ENCODE measurements around the gene TXNDC11. TPM values are rescaled to one million over a fixed set of nuclear protein-coding genes. Genes with fewer than 3 reads are reported as not detected.

Gene TXNDC11
- total and polyA plus RNA-seq, 2 donors (not counting 3 experiments of a cell fraction or from before 2014, with no cell fraction given), result 42.5 to 66.0 TPM

- no peaks in the 10 kb centered on the region for H3K79me2 ChIP-seq (ENCODE audit: control insufficient read depth, insufficient read depth, low read length)
- no peak for TF ChIP-seq MAX (IDR thresholded peaks at IDR 0.05; ENCODE audit: insufficient read depth, insufficient read length)
- no peak for TF ChIP-seq POLR2AphosphoS5 (IDR thresholded peaks at IDR 0.05; ENCODE audit: insufficient read depth, low read depth, low read length)
- no peak for TF ChIP-seq EZH2 (IDR thresholded peaks at IDR 0.05; ENCODE audit: borderline replicate concordance, low read depth, low read length, severe bottlenecking)
- TF ChIP-seq JUN (IDR thresholded peaks at IDR 0.05; ENCODE audit: borderline replicate concordance, insufficient read depth, insufficient read length, low read depth), result no peak
- TF ChIP-seq MYC (IDR thresholded peaks at IDR 0.05; ENCODE audit: low read depth, low read length), result no peak
- TF ChIP-seq POLR2A (IDR thresholded peaks at IDR 0.05; ENCODE audit: low read depth, low read length), result no peak
- intact Hi-C loops (cut with micrococcal nuclease), result no loop called here
- FAIRE-seq, result no peak
- no peaks in the 10 kb centered on the region for H3K36me3 ChIP-seq (ENCODE audit: control insufficient read depth in 2 of 2, extremely low read depth in 1 of 2, insufficient read depth in 2 of 2, low read length in 2 of 2)
- ChIA-PET POLR2A (no interaction called here), CTCF (interaction anchor here (1.0 to 2.5 kb wide), 4 partner anchors 106 to 241 kb away, joined by 3 to 14 read pairs (median 8); no protein-coding TSS in a partner anchor)
- BruUV-seq (replicated peaks), result no TSS peak
- H3K4me3 ChIP-seq (replicated peaks in 1 of 3; ENCODE audit: insufficient read depth in 1 of 3, low read depth in 1 of 3, low read length in 3 of 3), result no peak overlapping the region
- no peak overlapping the region for H3K9ac ChIP-seq (replicated peaks; ENCODE audit: extremely low read depth, insufficient read depth, low read length)
- no peaks in the 10 kb centered on the region for H4K20me1 ChIP-seq (replicated peaks; ENCODE audit: control insufficient read depth, extremely low read depth, insufficient read depth, low read length)
- dilution Hi-C loops (cut with MboI; ENCODE audit: extremely low pct_ligation_motif_present, low sequenced_read_pairs), result no loop called here
- no peak overlapping the region for H3K27ac ChIP-seq (ENCODE audit: insufficient read depth, low read depth, low read length)
- H3K27me3 ChIP-seq (ENCODE audit: control insufficient read depth in 2 of 2, insufficient read depth in 2 of 2, low read length in 2 of 2), result peaks cover 2% of the 10 kb centered on the region in 2 experiments
- DNase-seq (ENCODE audit: low read depth, low spot score), result no peak
- H2AFZ ChIP-seq (ENCODE audit: low read depth, low read length), result no peak overlapping the region
- H3K9me3 ChIP-seq (replicated peaks; ENCODE audit: control insufficient read depth, insufficient read depth, low read length), result no peaks in the 10 kb centered on the region
- H3K4me1 ChIP-seq (ENCODE audit: control insufficient read depth, extremely low read depth, insufficient read depth, low read length), result peaks cover 3% of the 10 kb centered on the region
- H3K9me1 ChIP-seq (replicated peaks; ENCODE audit: control insufficient read depth, extremely low read depth, insufficient read depth, low read length), result no peaks in the 10 kb centered on the region
- H3K4me2 ChIP-seq (ENCODE audit: insufficient read depth, low read length), result no peak overlapping the region
Measured at GRCh38 chr16:11637320-11637719, 105.3 kb downstream of the TXNDC11 start.

DNA sequence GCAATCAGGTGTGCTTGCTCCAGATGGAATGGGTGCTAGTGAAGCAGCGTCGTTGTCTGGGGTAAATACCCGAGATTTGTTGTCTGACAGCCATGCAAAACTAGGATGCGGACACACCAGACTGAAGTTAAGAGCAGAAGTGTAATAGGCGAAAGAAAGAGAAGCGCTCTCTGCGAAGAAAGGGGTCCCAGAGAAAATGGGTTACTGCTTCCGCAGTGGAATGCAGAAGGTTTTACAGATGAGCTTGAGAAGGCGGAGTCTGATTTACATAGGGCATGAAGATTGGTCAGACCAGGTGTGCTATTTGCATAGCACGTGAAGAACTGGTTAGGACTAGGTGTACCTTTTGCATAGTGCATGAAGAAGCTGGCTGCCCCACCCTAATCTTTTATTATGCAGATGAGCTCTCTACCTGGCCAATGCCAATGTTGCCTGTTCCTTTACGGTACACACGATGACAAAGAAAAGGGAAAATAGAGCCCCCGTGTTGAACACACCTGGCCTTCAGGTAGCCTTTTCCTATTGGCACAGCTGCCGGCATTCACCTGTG lies 106.4 kb downstream of the TXNDC11 start:
- TF ChIP-seq MYC (IDR thresholded peaks at IDR 0.05; ENCODE audit: low read depth, low read length), result no peak
- TF ChIP-seq MAX (IDR thresholded peaks at IDR 0.05; ENCODE audit: insufficient read depth, insufficient read length), result no peak
- no peak for TF ChIP-seq POLR2A (IDR thresholded peaks at IDR 0.05; ENCODE audit: low read depth, low read length)
- TF ChIP-seq POLR2AphosphoS5 (IDR thresholded peaks at IDR 0.05; ENCODE audit: insufficient read depth, low read depth, low read length), result no peak
- TF ChIP-seq GATA2 (IDR thresholded peaks at IDR 0.05; ENCODE audit: insufficient read depth, insufficient read length, low read depth, low read length), result no peak
- TF ChIP-seq CTCF (IDR thresholded peaks at IDR 0.05; ENCODE audit: extremely low read depth in 1 of 2, insufficient read depth in 1 of 2, low read depth in 1 of 2, low read length in 2 of 2), result no peak
- no peak for TF ChIP-seq EZH2 (IDR thresholded peaks at IDR 0.05; ENCODE audit: borderline replicate concordance, low read depth, low read length, severe bottlenecking)
- no peak for TF ChIP-seq JUN (IDR thresholded peaks at IDR 0.05; ENCODE audit: borderline replicate concordance, insufficient read depth, insufficient read length, low read depth)
- TF ChIP-seq FOS (IDR thresholded peaks at IDR 0.05; ENCODE audit: borderline replicate concordance, insufficient read depth, low read length), result no peak
- Histone ChIP-seq H2AFZ (ENCODE audit: low read depth, low read length) (no peak overlapping the region), H3K9me1 (replicated peaks; ENCODE audit: control insufficient read depth, extremely low read depth, insufficient read depth, low read length) (no peaks in the 10 kb centered on the region), H3K27me3 (ENCODE audit: control insufficient read depth in 2 of 2, insufficient read depth in 2 of 2, low read length in 2 of 2) (peaks cover 2% of the 10 kb centered on the region in 2 experiments), H3K36me3 (ENCODE audit: control insufficient read depth in 2 of 2, extremely low read depth in 1 of 2, insufficient read depth in 2 of 2, low read length in 2 of 2) (no peaks in the 10 kb centered on the region), H3K4me3 (replicated peaks in 1 of 3; ENCODE audit: insufficient read depth in 1 of 3, low read depth in 1 of 3, low read length in 3 of 3) (no peak overlapping the region), H3K79me2 (ENCODE audit: control insufficient read depth, insufficient read depth, low read length) (no peaks in the 10 kb centered on the region), H3K4me1 (ENCODE audit: control insufficient read depth, extremely low read depth, insufficient read depth, low read length) (peaks cover 3% of the 10 kb centered on the region), H4K20me1 (replicated peaks; ENCODE audit: control insufficient read depth, extremely low read depth, insufficient read depth, low read length) (no peaks in the 10 kb centered on the region), H3K4me2 (ENCODE audit: insufficient read depth, low read length) (no peak overlapping the region), H3K9ac (replicated peaks; ENCODE audit: extremely low read depth, insufficient read depth, low read length) (no peak overlapping the region), H3K27ac (ENCODE audit: insufficient read depth, low read depth, low read length) (no peak overlapping the region), H3K9me3 (replicated peaks; ENCODE audit: control insufficient read depth, insufficient read depth, low read length) (no peaks in the 10 kb centered on the region)
- ChIA-PET POLR2A (no interaction called here), CTCF (interaction anchor here (1.0 to 2.5 kb wide), 3 partner anchors 104 to 240 kb away, joined by 3 to 14 read pairs (median 9); no protein-coding TSS in a partner anchor)
- DNase-seq (ENCODE audit: low read depth, low spot score) (no peak), FAIRE-seq (no peak)
- intact Hi-C loops (cut with micrococcal nuclease) (no loop called here), dilution Hi-C loops (cut with MboI; ENCODE audit: extremely low pct_ligation_motif_present, low sequenced_read_pairs) (no loop called here)
- BruUV-seq (replicated peaks), result no TSS peak

All from endothelial cell of umbilical vein (primary cell).